ENCODE results near the gene TCHP.

TCHP gene

GRCh38 chr12:109932878-109933503, 32.9 kb downstream of the TCHP start:
- DNase-seq (ENCODE audit: low read depth in 3 of 3), result no peak

GRCh38 chr12:109934026-109934425, 34.0 kb downstream of the TCHP start:
- peak in 1 of 3 experiments; percentile 7 for DNase-seq (ENCODE audit: low read depth in 3 of 3)

GRCh38 chr12:109937371-109937770, 37.3 kb downstream of the TCHP start:
- DNase-seq (ENCODE audit: low read depth in 3 of 3), result no peak

- DNase-seq (ENCODE audit: low read depth in 3 of 3), result no peak
These were observed 38.9 kb downstream of the TCHP start for GRCh38 chr12:109938947-109939346.

GRCh38 chr12:109939504-109939903, 39.4 kb downstream of the TCHP start:
- DNase-seq (ENCODE audit: low read depth in 3 of 3), result no peak

- DNase-seq (ENCODE audit: low read depth in 3 of 3), result no peak
These were observed 40.4 kb downstream of the TCHP start for GRCh38 chr12:109940339-109940923.

GRCh38 chr12:109943811-109944210, 43.7 kb downstream of the TCHP start:
- DNase-seq (ENCODE audit: low read depth in 3 of 3), result no peak

- no peak for DNase-seq (ENCODE audit: low read depth in 3 of 3)
These were observed 44.7 kb downstream of the TCHP start for GRCh38 chr12:109944561-109945359.

- DNase-seq (ENCODE audit: low read depth in 3 of 3), result no peak
These were observed 46.4 kb downstream of the TCHP start for GRCh38 chr12:109946505-109946904.

- DNase-seq (ENCODE audit: low read depth in 3 of 3), result no peak
These were observed 46.8 kb downstream of the TCHP start for GRCh38 chr12:109946913-109947312.

- no peak for DNase-seq (ENCODE audit: low read depth in 3 of 3)
These were observed 47.4 kb downstream of the TCHP start for GRCh38 chr12:109947521-109947920.

GRCh38 chr12:109948368-109948767, 48.3 kb downstream of the TCHP start:
- no peak for DNase-seq (ENCODE audit: low read depth in 3 of 3)

GRCh38 chr12:109949089-109949488, 49.0 kb downstream of the TCHP start:
- no peak for DNase-seq (ENCODE audit: low read depth in 3 of 3)

GRCh38 chr12:109950625-109951024, 50.6 kb downstream of the TCHP start:
- no peak for DNase-seq (ENCODE audit: low read depth in 3 of 3)

- DNase-seq (ENCODE audit: low read depth in 3 of 3), result no peak
These were observed 51.1 kb downstream of the TCHP start for GRCh38 chr12:109951136-109951535.

GRCh38 chr12:109951751-109952150, 51.7 kb downstream of the TCHP start:
- DNase-seq (ENCODE audit: low read depth in 3 of 3), result no peak

- no peak for DNase-seq (ENCODE audit: low read depth in 3 of 3)
These were observed 52.2 kb downstream of the TCHP start for GRCh38 chr12:109952160-109952858.

- DNase-seq (ENCODE audit: low read depth in 3 of 3), result no peak
These were observed 52.8 kb downstream of the TCHP start for GRCh38 chr12:109952873-109953272.

GRCh38 chr12:109953656-109954055, 53.6 kb downstream of the TCHP start:
- DNase-seq (ENCODE audit: low read depth in 3 of 3), result no peak

GRCh38 chr12:109958374-109958773, 58.3 kb downstream of the TCHP start:
- no peak for DNase-seq (ENCODE audit: low read depth in 3 of 3)

GRCh38 chr12:109959411-109960093, 59.5 kb downstream of the TCHP start:
- DNase-seq (ENCODE audit: low read depth in 3 of 3), result no peak

GRCh38 chr12:109961201-109961600, 61.1 kb downstream of the TCHP start:
- DNase-seq (ENCODE audit: low read depth in 3 of 3), result no peak
